GM21381 (cell line): ENCODE measurements around the gene PIGN.

Source experiments
- ATAC-seq: cut with Tn5 transposase; IDR thresholded peaks from one replicate; pipeline ENCODE4 v1.9.1; 2021; ENCODE audit warnings: mild to moderate bottlenecking, moderate library complexity; ENCODE audit not compliant: unreplicated experiment

The PIGN gene

GRCh38 chr18:62017618-62018017 is 169.2 kb downstream of the PIGN start:
- ATAC-seq = no peak

GRCh38 chr18:62011416-62011815 is 175.4 kb downstream of the PIGN start:
- ATAC-seq = no peak

- ATAC-seq = no peak
These were observed 177.3 kb downstream of the PIGN start for GRCh38 chr18:62009521-62009920.

- no peak for ATAC-seq
These were observed 185.5 kb downstream of the PIGN start for GRCh38 chr18:62001396-62001795.

GRCh38 chr18:61998957-61999356 is 187.9 kb downstream of the PIGN start:
- no peak for ATAC-seq

- ATAC-seq = no peak
These were observed 188.5 kb downstream of the PIGN start for GRCh38 chr18:61998335-61998734.

DNA sequence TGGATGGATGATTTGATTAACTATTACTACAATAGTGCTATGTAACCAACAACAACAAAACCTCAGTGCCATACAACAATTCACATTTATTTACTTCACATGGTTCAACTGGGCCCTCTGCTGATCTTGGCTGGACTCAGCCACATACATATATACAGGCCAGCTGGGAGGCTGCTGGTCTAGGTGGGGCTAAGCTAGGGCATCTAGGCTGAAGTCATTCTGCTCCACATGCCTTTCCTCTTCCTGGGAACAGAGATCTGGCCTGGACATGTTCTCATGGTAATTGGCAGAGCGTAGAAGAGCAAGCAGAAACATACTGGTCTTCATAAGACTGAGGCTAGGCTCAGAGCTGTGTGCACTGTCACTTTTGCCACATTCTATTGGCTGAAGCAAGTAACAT is 191.2 kb downstream of the PIGN start:
- no peak for ATAC-seq

- no peak for ATAC-seq
These were observed 193.0 kb downstream of the PIGN start for GRCh38 chr18:61993831-61994230.

GRCh38 chr18:61992923-61993322 is 193.9 kb downstream of the PIGN start:
- no peak for ATAC-seq

DNA sequence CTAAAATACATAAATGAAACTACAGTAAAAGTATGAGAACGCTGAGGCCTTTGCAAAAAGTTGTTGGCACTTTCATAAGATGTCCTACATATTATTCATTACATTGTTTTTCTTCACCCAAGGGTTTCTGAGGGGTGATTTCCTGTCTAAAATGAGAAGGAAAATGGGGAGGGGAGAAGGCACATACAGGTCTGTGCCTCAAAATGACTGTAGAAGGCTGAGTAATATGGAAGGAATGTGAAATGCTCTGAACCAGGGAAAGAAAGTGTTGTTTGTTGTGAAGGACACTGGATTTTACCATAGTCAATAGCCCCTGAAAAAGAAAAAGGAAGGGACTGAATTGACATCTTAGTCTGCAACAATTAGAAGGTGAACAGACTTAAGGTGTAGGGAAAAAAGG is 194.6 kb downstream of the PIGN start:
- no peak for ATAC-seq

DNA sequence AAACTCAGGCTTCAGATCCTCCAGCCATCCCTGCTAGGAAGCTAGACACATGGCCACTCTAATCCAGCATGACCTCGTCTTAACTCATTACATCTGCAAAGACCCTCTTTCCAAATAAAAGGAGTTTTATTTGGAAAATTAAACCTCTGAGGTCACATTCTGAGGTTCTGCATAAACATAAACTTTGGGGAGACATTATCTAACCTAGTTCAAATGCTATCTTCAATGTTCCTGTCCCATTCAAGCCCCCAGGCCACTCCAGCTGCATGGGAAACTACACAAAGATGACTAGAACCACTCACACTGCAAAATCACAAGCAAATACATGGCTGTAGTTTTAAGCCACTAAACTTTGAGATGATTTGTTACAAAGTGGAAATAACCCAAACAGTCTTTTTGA is 195.0 kb downstream of the PIGN start:
- no peak for ATAC-seq

- no peak for ATAC-seq
These were observed 195.7 kb downstream of the PIGN start for GRCh38 chr18:61991201-61991600.
